ENCODE measurements around the gene STK11IP. TPM values are rescaled to one million over a fixed set of nuclear protein-coding genes. Genes with fewer than 3 reads are reported as not detected.

Gene STK11IP
- total and polyA plus RNA-seq, 2 of the 13 experiments (the other 11 are each of a cell fraction or from before 2014, with no cell fraction given) = 12.8 to 24.0 TPM

GRCh38 chr2:219642465-219643083 lies 44.9 kb downstream of the STK11IP start (continued):
- no peak for TF ChIP-seq SNAPC5 (CRISPR knock-in tag; IDR thresholded peaks at IDR 0.05; ENCODE audit: borderline replicate concordance)
- TF ChIP-seq IRX3 (CRISPR knock-in tag; IDR thresholded peaks at IDR 0.05; ENCODE audit: borderline replicate concordance, low read depth) = no peak
- TF ChIP-seq WIZ (CRISPR knock-in tag; IDR thresholded peaks at IDR 0.05) = peak; percentile 53; the same call in 1 of the 2 replicates
- TF ChIP-seq TBP (CRISPR knock-in tag; IDR thresholded peaks at IDR 0.05) = no peak
- TF ChIP-seq ELK4 (CRISPR knock-in tag; IDR thresholded peaks at IDR 0.05; ENCODE audit: borderline replicate concordance) = no peak
- peak; percentile 92; the same call in 1 of the 2 replicates for TF ChIP-seq NFKB2 (CRISPR knock-in tag; IDR thresholded peaks at IDR 0.05; ENCODE audit: borderline replicate concordance)
- TF ChIP-seq LBX2 (CRISPR knock-in tag; IDR thresholded peaks at IDR 0.05; ENCODE audit: borderline replicate concordance) = no peak; the same call in 1 of the 2 replicates
- TF ChIP-seq ZMYM3 (CRISPR knock-in tag; IDR thresholded peaks at IDR 0.05) = peak; percentile 55; the same call in 1 of the 2 replicates
- TF ChIP-seq SRSF1 (optimal IDR thresholded peaks at IDR 0.05; ENCODE audit: low read depth, low read length) = no peak
- TF ChIP-seq GABPA (IDR thresholded peaks at IDR 0.05; ENCODE audit: low read depth, low read length) = no peak
- peak; percentile 69 for TF ChIP-seq GABPA (CRISPR knock-in tag; IDR thresholded peaks at IDR 0.05; ENCODE audit: low read depth)
- TF ChIP-seq ARID2 (CRISPR knock-in tag; IDR thresholded peaks at IDR 0.05; ENCODE audit: borderline replicate concordance) = no peak
- TF ChIP-seq RFX1 (IDR thresholded peaks at IDR 0.05) = peak; percentile 91
- TF ChIP-seq FOSL1 (CRISPR knock-in tag; IDR thresholded peaks at IDR 0.05; ENCODE audit: borderline replicate concordance) = no peak
- TF ChIP-seq RXRB (CRISPR knock-in tag; IDR thresholded peaks at IDR 0.05; ENCODE audit: borderline replicate concordance) = peak; percentile 91
- TF ChIP-seq BATF2 (CRISPR knock-in tag; IDR thresholded peaks at IDR 0.05) = no peak
- TF ChIP-seq ZNF747 (CRISPR knock-in tag; IDR thresholded peaks at IDR 0.05; ENCODE audit: borderline replicate concordance) = no peak
- TF ChIP-seq ZNF850 (CRISPR knock-in tag; conservative IDR thresholded peaks at IDR 0.05) = no peak
- no peak for TF ChIP-seq MTA3 (CRISPR knock-in tag; IDR thresholded peaks at IDR 0.05)
- TF ChIP-seq ZNF7 (CRISPR knock-in tag; IDR thresholded peaks at IDR 0.05) = no peak
- TF ChIP-seq RBFOX2 (IDR thresholded peaks at IDR 0.05; ENCODE audit: low read depth, low read length) = no peak
- TF ChIP-seq HNRNPL (IDR thresholded peaks at IDR 0.05; ENCODE audit: low read depth, low read length) = no peak
- peak; percentile 86 for TF ChIP-seq SSRP1 (CRISPR knock-in tag; IDR thresholded peaks at IDR 0.05)
- no peak for TF ChIP-seq MBNL3 (CRISPR knock-in tag; conservative IDR thresholded peaks at IDR 0.05)
- peak; percentile 82 for TF ChIP-seq MED1 (CRISPR knock-in tag; IDR thresholded peaks at IDR 0.05)
- TF ChIP-seq CBX2 (IDR thresholded peaks at IDR 0.05; ENCODE audit: low read depth, low read length) = no peak
- no peak for TF ChIP-seq CBX2 (CRISPR knock-in tag; IDR thresholded peaks at IDR 0.05; ENCODE audit: low read depth)
- no peak for TF ChIP-seq ISX (CRISPR knock-in tag; conservative IDR thresholded peaks at IDR 0.05)
- no peak for TF ChIP-seq ZC3H4 (CRISPR knock-in tag; IDR thresholded peaks at IDR 0.05; ENCODE audit: borderline replicate concordance)

Data from HepG2 (cell line).